Measurements from ENCODE around the gene PCNX2.

- TF ChIP-seq CTCF (conservative IDR thresholded peaks at IDR 0.05) (no peak), EZH2 (IDR thresholded peaks at IDR 0.05; ENCODE audit: low read depth) (no peak)
Measured at GRCh38 chr1:233183226-233184020, 112.1 kb downstream of the PCNX2 start.

All from PC-9 (cell line).